Renal pelvis (tissue), 3 donors: ENCODE data around the gene ZMYND10. TPM values are rescaled to one million over a fixed set of nuclear protein-coding genes. Genes with fewer than 3 reads are reported as not detected.

Experiments
- polyA plus RNA-seq, 3 donors: library from polyadenylated mRNA; unstranded; fragments of 120-200 nt; gene quantifications; one replicate each; pipeline ENCODE4 v1.2.1, GENCODE V29; 2013; ENCODE audit not compliant: insufficient read length in 3 of 3

Gene ZMYND10
- polyA plus RNA-seq, 3 donors = 3.4 to 4.5 (median 3.9) TPM

Other genes starting within 250 kb of the ZMYND10 start
- gene SEMA3F, start 190.4 kb downstream of the ZMYND10 start, polyA plus RNA-seq = 10 to 100 TPM; 75.3 to 87.7 (median 78.6) TPM
- under 1 TPM in 1 of 3 donors, not detected in 2; 0.03 TPM for gene GNAT1, start 154.1 kb downstream of the ZMYND10 start, polyA plus RNA-seq
- gene SLC38A3, start 140.5 kb downstream of the ZMYND10 start, polyA plus RNA-seq = 1 to 10 TPM; 8.3 to 9.4 (median 9.1) TPM
- gene GNAI2, start 109.5 kb downstream of the ZMYND10 start, polyA plus RNA-seq = 100 to 1,000 TPM; 191 to 239 (median 193) TPM
- 100 to 1,000 TPM; 100 to 126 (median 122) TPM for gene SEMA3B, start 76.6 kb downstream of the ZMYND10 start, polyA plus RNA-seq
- 1 to 10 TPM in 1 of 3 donors, under 1 TPM in 2; 0.31 to 1.5 (median 0.69) TPM for gene LSMEM2, start 66.6 kb downstream of the ZMYND10 start, polyA plus RNA-seq
- 10 to 100 TPM; 44.4 to 52.2 (median 51.1) TPM for gene IFRD2, start 53.3 kb downstream of the ZMYND10 start, polyA plus RNA-seq
- 1 to 10 TPM; 3.9 to 5.7 (median 4.0) TPM for gene HYAL3, start 46.3 kb downstream of the ZMYND10 start, polyA plus RNA-seq
- gene NAA80, start 46.3 kb downstream of the ZMYND10 start, polyA plus RNA-seq = 10 to 100 TPM in 2 of 3 donors, 1 to 10 TPM in 1; 8.5 to 11.1 (median 10.5) TPM
- gene HYAL1, start 42.2 kb downstream of the ZMYND10 start, polyA plus RNA-seq = 1 to 10 TPM; 6.1 to 9.4 (median 7.7) TPM
- gene HYAL2, start 23.0 kb downstream of the ZMYND10 start, polyA plus RNA-seq = 10 to 100 TPM; 65.4 to 95.1 (median 80.3) TPM
- gene TUSC2, start 17.5 kb downstream of the ZMYND10 start, polyA plus RNA-seq = 10 to 100 TPM; 23.8 to 29.8 (median 28.0) TPM
- gene RASSF1, start 4.9 kb downstream of the ZMYND10 start, polyA plus RNA-seq = 10 to 100 TPM; 21.0 to 22.6 (median 21.5) TPM
- gene NPRL2, start 5.0 kb upstream of the ZMYND10 start, polyA plus RNA-seq = 10 to 100 TPM; 29.2 to 32.9 (median 32.3) TPM
- 10 to 100 TPM; 16.8 to 17.9 (median 17.7) TPM for gene CYB561D2, start 5.1 kb upstream of the ZMYND10 start, polyA plus RNA-seq
- 10 to 100 TPM; 38.7 to 50.1 (median 45.9) TPM for gene TMEM115, start 13.8 kb upstream of the ZMYND10 start, polyA plus RNA-seq
- gene CACNA2D2, start 157.9 kb upstream of the ZMYND10 start, polyA plus RNA-seq = 10 to 100 TPM; 17.2 to 18.3 (median 17.9) TPM
- 10 to 100 TPM; 15.7 to 21.2 (median 16.9) TPM for gene C3orf18, start 222.0 kb upstream of the ZMYND10 start, polyA plus RNA-seq
- 10 to 100 TPM; 24.0 to 33.4 (median 27.9) TPM for gene HEMK1, start 223.8 kb upstream of the ZMYND10 start, polyA plus RNA-seq